Activated T-cell treated with anti-CD3 and anti-CD28 coated beads for 1 hour (primary cell): ENCODE results near the gene FAM131A.

Experiments
- DNase-seq: peaks from one replicate; pipeline ENCODE4 v3.0.0-alpha.2; 2020; ENCODE audit warnings: low read depth

The FAM131A gene

GRCh38 chr3:184337399-184337714 is at the start of gene FAM131A:
Gene FAM131A, plus strand, starts transcription at chr3:184337600. Its CDS starts 31 bp downstream, at chr3:184337631.
- no peak for DNase-seq

- DNase-seq, result peak; percentile 48
Measured at GRCh38 chr3:184289426-184289938, 47.9 kb upstream of the FAM131A start.

- DNase-seq, result no peak
Measured at GRCh38 chr3:184290331-184290730, 47.1 kb upstream of the FAM131A start.

DNA sequence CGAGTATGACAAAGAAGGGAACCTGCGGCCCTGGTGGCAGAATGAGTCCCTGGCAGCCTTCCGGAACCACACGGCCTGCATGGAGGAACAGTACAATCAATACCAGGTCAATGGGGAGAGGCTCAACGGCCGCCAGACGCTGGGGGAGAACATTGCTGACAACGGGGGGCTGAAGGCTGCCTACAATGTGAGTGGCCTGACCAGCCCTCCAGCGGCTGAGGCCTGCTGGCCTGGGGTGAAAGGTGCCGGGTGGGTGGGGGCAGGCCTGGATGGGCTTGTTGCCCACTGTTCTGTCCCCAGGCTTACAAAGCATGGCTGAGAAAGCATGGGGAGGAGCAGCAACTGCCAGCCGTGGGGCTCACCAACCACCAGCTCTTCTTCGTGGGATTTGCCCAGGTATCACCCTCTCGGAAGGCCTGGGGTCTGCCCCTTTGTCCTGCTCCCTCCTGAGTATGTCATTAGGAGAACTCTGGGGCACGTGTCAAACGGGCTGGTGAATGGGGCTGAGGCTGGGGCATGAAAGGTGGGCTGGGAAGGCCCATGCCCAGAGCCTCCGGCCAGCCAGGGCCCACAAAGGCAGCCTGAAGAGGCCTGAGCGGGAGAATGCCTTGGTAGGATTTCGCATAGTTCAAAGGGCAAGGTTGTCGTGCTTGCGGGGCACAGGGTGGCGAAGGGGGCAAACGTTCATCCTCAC is 46.2 kb upstream of the FAM131A start:
- no peak for DNase-seq

DNA sequence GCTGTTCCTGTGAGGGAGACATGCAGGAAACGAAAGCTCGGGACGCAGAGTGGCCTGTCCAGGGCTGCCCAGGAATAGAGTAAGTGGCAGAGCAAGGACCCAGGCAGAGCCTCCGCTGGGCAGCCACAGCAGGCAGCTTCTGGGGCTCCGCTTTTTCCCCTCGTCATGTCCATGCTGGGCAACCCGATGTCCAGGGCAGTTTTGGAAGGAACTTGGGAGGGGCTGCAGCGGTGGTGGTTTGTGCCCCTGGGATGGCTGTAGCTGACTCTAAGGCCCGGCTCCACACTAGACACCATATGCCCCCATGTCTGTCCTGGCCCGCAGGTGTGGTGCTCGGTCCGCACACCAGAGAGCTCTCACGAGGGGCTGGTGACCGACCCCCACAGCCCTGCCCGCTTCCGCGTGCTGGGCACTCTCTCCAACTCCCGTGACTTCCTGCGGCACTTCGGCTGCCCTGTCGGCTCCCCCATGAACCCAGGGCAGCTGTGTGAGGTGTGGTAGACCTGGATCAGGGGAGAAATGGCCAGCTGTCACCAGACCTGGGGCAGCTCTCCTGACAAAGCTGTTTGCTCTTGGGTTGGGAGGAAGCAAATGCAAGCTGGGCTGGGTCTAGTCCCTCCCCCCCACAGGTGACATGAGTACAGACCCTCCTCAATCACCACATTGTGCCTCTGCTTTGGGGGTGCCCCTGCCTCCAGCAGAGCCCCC is 45.5 kb upstream of the FAM131A start:
- DNase-seq, result no peak

DNA sequence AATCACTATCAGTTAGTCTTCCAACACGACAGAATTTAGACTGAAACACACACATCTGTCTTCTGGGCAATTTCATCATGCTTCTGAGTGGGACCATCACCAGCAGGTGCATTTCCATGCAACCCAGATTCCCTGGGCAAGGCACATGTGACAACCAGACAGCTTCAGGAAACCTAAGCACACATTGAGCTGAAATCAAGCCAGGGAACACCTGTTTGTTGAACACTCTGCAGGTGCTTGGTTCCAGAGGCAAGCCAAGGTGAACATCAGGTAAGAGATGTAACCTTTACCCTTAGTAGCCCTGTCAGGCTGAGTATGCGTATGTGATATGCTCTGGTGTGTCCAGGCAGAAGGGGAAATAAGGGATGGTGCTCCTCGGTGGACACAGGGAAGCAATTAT is 41.6 kb upstream of the FAM131A start:
- no peak for DNase-seq

GRCh38 chr3:184296616-184297015 is 40.8 kb upstream of the FAM131A start:
- DNase-seq, result no peak

GRCh38 chr3:184298759-184299487 is 38.5 kb upstream of the FAM131A start, which contains the start of gene PSMD2:
Gene PSMD2, plus strand, starts transcription at chr3:184299241. Its CDS starts 26 bp downstream, at chr3:184299267.
- DNase-seq, result peak; percentile 97

DNA sequence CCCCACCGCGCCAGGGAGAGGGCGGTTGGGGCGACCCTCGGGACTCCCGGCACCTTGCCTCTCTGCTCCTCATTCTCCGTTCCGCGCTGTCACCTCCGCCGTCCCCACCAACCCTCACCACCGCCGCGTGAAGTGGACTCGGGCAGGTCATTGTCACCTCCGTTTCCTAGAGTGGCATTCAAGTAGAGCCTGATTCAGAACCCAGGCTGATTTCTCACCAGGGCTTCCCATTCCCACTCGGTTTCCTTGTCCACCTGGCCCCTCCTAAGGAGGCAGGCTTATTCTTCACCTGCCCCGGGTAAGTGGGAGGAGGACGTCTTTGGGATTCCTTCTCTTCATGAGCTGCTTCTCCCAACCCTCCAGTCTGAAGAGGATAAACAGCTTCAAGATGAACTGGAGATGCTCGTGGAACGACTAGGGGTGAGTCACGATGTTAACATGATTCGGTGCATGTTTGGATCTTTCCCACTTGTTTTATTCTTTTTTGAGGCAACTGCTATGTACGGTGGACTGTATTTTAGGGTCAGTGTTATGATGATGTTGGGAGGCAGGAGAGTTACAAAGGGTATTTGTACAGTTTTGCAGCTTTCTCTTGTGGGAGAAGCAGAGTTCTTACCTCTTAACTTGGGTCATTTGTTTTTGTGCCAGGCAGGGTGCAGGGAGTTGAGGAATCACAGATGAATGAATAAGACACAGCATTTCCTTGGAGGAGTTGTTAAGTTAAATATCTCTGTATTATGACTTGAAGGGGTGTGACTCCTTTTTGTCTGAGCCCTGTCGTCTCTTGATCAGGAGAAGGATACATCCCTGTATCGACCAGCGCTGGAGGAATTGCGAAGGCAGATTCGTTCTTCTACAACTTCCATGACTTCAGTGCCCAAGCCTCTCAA is 37.7 kb upstream of the FAM131A start:
- no peak for DNase-seq

DNA sequence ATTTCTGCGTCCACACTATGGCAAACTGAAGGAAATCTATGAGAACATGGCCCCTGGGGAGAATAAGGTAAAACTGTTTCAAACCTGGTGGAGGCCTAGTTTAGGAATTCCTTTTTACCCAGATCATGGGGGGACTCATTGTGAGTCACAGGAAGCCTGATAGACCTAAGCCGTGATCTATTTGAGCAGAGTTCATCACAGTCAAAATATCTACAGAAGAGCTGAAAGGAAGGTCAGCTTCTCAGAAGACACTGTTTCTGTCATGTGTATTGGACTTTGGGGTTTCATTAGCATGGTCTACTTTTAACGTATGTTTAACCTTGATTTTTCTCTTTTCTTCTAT is 37.1 kb upstream of the FAM131A start:
- no peak for DNase-seq

- DNase-seq, result no peak
Measured at GRCh38 chr3:184305577-184305976, 31.8 kb upstream of the FAM131A start.

- DNase-seq, result no peak
Measured at GRCh38 chr3:184306341-184306972, 30.9 kb upstream of the FAM131A start.

DNA sequence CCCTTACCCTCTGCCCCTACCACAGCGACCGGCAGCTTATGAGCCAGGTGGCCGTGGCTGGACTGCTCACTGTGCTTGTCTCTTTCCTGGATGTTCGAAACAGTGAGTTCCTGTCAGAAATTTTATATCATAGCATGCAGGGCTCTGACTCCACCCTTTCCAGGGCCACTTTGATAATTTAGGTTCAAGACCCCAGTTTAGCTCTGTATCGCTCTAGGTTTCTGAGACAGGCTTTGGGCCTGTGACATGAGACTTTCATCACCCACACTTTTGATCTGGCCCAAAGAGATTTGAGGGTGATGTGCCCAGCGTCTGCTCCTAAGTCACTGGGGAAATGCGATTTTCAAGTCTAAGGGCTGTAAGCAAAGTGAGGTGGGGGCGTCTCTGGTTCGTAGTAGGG is 29.5 kb upstream of the FAM131A start:
- no peak for DNase-seq

GRCh38 chr3:184308744-184309143 is 28.7 kb upstream of the FAM131A start:
- DNase-seq, result no peak

DNA sequence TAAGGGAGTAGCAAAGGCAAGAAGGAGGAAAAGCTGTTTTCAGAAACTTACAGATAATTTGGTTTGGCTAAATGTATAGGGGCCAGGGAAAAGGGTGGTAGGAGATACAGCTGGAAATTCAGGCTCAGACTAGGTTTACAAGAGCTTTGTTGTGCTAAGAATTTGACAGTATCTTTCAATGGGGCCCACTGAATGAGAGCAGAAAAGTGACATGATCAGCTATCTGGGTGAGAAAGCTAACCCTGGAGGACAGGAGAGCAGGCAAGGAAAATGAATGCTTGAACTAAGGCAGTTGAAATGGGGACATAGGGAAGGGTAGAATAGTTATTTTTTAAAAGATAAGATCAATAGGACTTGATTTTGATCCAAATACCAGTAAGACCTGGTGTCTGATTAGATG is 25.8 kb upstream of the FAM131A start:
- no peak for DNase-seq

- peak; percentile 91 for DNase-seq
Measured at GRCh38 chr3:184314363-184314699, 23.1 kb upstream of the FAM131A start, which contains the start of gene EIF4G1. Gene EIF4G1, plus strand, starts transcription at chr3:184314606. Its CDS starts 1,191 bp downstream, at chr3:184315797.

- peak; percentile 53 for DNase-seq
Measured at GRCh38 chr3:184314700-184315542, 22.5 kb upstream of the FAM131A start.

- DNase-seq, result no peak
Measured at GRCh38 chr3:184315543-184315867, 21.9 kb upstream of the FAM131A start.

DNA sequence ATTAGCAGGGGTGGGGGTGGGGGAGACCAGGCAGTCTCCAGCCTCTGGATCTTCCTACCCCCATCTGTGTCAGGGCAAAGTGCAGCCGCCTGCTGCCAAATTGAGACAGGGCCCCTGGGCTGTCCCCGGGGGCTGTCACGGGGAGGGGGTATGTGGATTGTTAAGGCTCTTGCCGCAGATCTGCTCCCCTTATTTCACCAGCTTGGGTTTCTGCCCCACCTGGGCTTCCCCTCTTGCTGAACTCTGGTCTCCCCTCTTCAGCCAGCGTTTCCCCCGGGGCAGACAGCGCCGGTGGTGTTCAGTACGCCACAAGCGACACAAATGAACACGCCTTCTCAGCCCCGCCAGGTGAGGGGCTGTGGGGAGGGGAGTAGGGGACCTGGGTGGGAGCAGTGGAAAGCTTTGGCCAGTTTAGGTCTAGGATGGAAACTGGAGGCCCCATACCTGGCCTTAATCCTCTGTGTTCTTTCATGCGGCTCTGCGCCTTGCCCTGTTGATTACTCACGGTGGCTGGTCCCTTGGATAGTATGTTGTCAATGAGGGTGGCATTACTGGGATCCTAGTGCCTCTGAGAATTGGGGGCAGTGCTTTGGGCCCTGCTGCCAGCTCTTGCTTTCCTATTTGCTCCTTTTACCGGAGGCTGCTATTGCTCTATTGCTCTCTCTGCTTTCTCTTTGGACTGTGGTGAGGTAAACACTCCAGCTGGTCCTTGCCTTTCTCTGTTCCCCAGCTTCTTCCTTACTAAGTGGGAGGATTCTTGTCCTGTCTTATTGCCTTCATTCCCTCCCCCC is 21.3 kb upstream of the FAM131A start:
- DNase-seq, result no peak

DNA sequence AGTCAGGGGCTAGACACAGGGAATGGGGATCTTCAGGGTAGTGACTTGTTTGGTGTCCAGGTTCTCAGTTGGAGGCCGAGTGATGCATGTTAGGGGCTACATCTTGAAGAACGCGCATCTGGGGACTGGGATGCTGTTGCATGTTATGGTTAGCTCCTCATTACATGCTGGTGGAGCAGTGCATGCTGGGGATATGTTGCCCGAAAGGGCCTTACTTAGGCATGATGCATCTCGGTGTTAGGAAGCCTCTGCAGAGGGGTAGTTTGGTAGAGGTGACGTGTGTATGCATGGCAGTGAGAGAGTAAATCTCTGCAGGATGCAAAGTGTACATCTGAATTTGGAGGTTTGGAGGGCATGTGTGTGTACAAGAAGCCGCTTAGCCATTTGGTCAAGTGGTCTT is 20.6 kb upstream of the FAM131A start:
- no peak for DNase-seq
